Measurements from ENCODE around the gene HMX3.

Gene HMX3

DNA sequence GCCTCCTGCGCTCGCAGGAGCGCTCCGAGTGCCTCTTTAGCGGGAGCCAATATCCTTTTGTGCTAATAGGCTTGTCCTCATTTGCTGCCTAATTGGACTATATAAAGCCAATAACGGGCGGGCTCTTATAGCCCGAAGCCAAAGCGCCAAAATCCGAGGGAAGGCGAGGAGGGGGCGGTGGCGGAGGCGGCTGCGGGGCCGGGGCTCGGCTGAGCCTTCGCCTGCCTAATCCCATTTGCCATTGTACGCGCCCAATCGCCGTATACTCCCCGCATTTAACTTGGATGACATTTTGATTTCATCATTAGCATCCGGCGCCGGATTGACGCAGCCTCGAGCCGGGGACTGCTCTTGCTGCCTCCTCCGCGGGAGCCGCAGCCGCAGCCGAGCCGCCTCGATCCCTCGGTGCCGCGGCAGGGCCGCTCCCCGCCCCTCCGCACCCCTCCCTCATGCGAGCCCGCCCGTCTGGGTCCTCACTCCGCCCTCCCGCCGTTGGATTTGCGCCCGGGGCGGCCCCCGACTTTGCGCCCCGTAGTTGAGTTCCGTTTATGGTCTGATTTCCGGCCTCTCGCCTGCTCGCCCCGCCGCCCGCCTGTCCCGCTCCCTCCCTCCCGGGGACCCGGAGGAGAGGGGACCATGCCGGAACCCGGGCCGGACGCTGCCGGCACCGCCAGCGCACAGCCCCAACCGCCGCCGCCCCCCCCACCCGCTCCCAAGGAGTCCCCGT lies at the start of gene HMX3:
HMX3 (plus strand) TSS at position 556 of the 727 bp plus-strand sequence; CDS start at position 637, 81 bp downstream.
- DNase-seq (ENCODE audit: low spot score), result no peak
- peaks cover 3% of the 10 kb centered on the region for H3K36me3 Mint-ChIP-seq (ENCODE audit: low read depth)
- H3K4me3 Mint-ChIP-seq, result peak within 1 kb of the TSS; percentile 69
- H3K9me3 Mint-ChIP-seq, result no peaks in the 10 kb centered on the region
- H3K27me3 Mint-ChIP-seq (ENCODE audit: low read depth), result peaks cover 79% of the 10 kb centered on the region
- H3K4me1 Mint-ChIP-seq (ENCODE audit: low read depth), result peaks cover 21% of the 10 kb centered on the region
- H3K27ac Mint-ChIP-seq, result peak within 1 kb of the TSS; percentile 86

DNA sequence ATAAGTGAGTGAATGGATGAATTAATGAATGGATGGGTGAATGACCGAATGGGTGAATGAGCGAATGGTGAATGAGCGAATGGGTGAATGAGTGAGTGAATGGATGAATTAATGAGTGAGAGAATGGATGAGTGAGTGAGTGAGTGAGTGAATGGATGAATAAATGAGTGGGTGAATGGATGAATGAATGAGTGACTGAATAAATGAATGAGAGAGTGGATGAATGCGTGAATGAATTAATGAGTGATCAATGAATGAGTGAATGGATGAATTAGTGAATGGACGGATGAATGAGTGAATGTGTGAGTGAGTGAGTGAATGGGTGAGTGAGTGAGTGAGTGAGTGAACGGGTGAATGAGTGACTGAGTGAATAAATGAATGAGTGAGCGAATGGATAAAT lies 49.5 kb upstream of the HMX3 start:
- Mint-ChIP-seq H3K36me3 (ENCODE audit: low read depth) (no peaks in the 10 kb centered on the region), H3K4me3 (no peak overlapping the region), H3K4me1 (ENCODE audit: low read depth) (no peaks in the 10 kb centered on the region), H3K27me3 (ENCODE audit: low read depth) (no peaks in the 10 kb centered on the region), H3K9me3 (peaks cover 5% of the 10 kb centered on the region), H3K27ac (no peak overlapping the region)
- DNase-seq (ENCODE audit: low spot score), result no peak

DNA sequence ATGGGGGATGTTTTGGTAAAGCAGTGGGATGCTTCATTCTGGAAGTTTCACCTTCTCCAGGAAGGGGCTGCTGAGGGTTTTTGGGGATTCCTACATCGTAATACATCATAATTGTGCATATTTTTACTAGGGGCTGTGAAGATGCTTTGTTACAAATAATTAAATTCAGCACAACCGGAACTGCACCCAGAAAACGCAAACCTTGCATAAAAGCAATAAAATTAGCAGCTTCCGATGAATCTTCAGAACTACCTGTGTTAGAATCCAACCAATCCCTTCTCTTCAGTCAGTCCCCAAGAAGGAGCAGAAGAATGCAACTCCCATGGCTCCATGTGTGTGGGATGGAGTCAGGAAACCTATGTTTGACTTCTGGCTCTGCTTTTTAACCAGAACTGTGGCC lies 48.4 kb upstream of the HMX3 start:
- H3K4me1 Mint-ChIP-seq (ENCODE audit: low read depth), result no peaks in the 10 kb centered on the region
- no peaks in the 10 kb centered on the region for H3K27me3 Mint-ChIP-seq (ENCODE audit: low read depth)
- DNase-seq (ENCODE audit: low spot score), result no peak
- H3K27ac Mint-ChIP-seq, result no peak overlapping the region
- no peak overlapping the region for H3K4me3 Mint-ChIP-seq
- no peaks in the 10 kb centered on the region for H3K36me3 Mint-ChIP-seq (ENCODE audit: low read depth)
- H3K9me3 Mint-ChIP-seq, result peaks cover 5% of the 10 kb centered on the region

DNA sequence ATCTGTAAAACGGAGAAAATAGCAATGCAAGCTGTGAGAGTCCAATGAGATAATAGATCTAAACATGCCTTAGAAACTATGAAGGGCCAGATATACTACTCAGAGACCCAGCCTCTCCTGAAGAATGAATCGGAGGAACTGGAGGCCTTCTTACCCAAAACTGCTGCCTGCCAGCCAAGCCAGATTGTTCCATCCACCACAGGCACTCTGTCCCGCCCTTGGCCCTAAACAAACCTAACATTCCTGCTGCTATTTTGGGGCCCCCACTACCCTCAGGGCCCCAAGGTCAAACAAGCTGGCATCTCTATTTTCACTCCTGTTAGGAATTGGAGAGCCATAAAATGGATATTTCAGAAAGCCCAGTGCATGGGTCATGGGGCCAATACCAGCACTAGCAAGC lies 48.0 kb upstream of the HMX3 start:
- H3K4me1 Mint-ChIP-seq (ENCODE audit: low read depth), result no peaks in the 10 kb centered on the region
- no peak overlapping the region for H3K4me3 Mint-ChIP-seq
- H3K27ac Mint-ChIP-seq, result no peak overlapping the region
- no peaks in the 10 kb centered on the region for H3K27me3 Mint-ChIP-seq (ENCODE audit: low read depth)
- H3K36me3 Mint-ChIP-seq (ENCODE audit: low read depth), result no peaks in the 10 kb centered on the region
- peaks cover 5% of the 10 kb centered on the region for H3K9me3 Mint-ChIP-seq
- no peak for DNase-seq (ENCODE audit: low spot score)

DNA sequence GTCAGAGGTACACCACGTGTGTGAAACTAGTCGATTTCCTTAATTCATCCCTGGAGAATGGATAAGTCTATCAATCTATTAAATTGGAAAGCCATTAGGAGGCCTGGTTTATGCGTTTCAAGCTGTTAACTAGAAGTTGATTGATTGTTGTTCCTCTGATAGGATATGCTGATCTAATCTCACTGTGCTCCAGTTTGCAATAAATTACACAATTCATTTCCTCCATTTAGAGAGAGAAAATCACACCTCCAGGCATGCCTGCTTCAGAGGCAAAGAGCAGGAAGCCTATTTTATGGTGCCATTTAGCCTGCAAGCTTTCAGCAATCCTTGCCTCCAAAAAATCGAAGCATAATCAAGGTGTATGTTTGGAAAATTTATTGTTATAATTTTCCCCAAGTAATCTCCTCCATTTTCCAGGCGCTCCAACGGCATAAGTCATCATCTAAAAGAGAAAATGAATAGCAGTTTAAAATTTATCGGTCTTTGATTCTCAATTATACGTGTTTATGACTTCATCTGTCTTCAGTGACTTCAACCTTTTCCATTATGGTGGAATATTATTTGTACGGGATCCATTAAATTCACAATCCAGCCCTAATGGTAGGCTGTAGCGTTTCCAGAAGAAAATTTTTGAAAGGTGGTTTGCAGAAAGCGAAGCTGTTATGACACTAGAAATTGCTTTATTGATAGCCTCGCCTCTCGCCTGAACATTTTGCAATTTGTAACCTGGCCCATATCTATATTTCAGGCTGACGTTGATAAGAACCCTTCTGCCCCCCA lies 42.9 kb upstream of the HMX3 start:
- Mint-ChIP-seq H3K4me1 (ENCODE audit: low read depth) (no peaks in the 10 kb centered on the region), H3K36me3 (ENCODE audit: low read depth) (no peaks in the 10 kb centered on the region), H3K9me3 (no peaks in the 10 kb centered on the region), H3K4me3 (no peak overlapping the region), H3K27me3 (ENCODE audit: low read depth) (no peaks in the 10 kb centered on the region), H3K27ac (no peak overlapping the region)
- no peak for DNase-seq (ENCODE audit: low spot score)

DNA sequence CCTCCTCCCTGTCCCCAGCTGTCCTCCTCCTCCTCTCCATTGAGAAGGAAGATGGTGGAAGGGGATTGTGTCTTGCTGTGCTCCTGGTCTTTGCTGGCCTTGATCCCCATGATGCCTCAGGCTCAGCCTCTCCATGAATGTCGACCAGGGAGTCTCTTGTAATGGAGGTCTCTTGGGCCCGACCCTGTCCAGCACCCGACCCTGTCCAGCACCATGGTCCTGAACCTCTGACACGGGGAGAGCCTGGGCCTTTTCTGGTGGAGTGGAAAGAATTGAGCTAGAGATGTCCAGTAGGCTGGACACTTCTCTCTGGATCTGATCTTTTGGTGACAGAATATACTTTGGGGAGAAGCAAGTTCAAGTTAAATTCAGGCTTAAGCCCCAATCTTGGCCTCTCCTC lies 42.3 kb upstream of the HMX3 start:
- H3K36me3 Mint-ChIP-seq (ENCODE audit: low read depth), result no peaks in the 10 kb centered on the region
- no peak overlapping the region for H3K27ac Mint-ChIP-seq
- DNase-seq (ENCODE audit: low spot score), result no peak
- no peaks in the 10 kb centered on the region for H3K27me3 Mint-ChIP-seq (ENCODE audit: low read depth)
- H3K4me3 Mint-ChIP-seq, result no peak overlapping the region
- no peaks in the 10 kb centered on the region for H3K9me3 Mint-ChIP-seq
- no peaks in the 10 kb centered on the region for H3K4me1 Mint-ChIP-seq (ENCODE audit: low read depth)

DNA sequence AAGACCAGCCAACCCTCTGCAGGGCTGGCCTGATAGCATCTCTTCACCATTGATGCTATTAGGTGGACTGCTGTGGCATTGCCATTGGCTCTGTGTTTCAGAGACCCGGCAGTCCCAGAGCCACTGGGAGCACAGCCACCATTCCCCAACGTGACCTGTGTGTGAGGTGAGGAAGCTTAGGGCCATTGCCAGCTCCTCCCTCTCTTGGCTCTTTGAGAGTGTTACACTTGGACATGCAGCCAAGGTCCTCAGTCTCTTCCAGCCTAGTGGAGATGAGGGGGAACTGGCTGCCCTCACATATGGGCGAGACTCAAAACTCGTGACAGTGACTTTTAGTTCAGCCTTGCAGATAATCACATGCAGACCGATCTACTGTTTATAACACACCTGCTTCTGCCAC lies 39.3 kb upstream of the HMX3 start:
- Mint-ChIP-seq H3K27me3 (ENCODE audit: low read depth) (no peaks in the 10 kb centered on the region), H3K36me3 (ENCODE audit: low read depth) (no peaks in the 10 kb centered on the region), H3K4me1 (ENCODE audit: low read depth) (no peaks in the 10 kb centered on the region), H3K27ac (no peak overlapping the region), H3K9me3 (no peaks in the 10 kb centered on the region), H3K4me3 (no peak overlapping the region)
- DNase-seq (ENCODE audit: low spot score), result no peak

DNA sequence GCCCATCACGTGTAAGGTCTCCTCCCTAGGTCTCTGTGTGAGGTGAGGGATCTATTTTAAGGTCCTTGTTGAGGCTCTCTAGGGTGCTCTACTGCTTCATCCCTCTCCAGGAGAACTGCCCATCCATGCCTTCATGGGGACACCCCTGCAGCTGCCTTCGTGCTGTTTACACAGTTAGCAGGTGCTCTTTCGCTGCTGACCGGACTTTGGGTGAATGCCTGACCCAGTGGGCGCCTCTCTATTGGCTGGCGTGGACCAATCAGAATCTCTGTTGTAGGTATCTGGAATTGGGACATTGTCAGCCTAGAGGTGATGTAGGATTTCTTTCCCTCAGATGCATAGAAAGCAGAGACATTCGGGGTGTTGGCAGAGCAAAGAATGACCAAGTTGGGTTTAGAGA lies 38.7 kb upstream of the HMX3 start:
- Mint-ChIP-seq H3K4me1 (ENCODE audit: low read depth) (no peaks in the 10 kb centered on the region), H3K27ac (no peak overlapping the region), H3K27me3 (ENCODE audit: low read depth) (no peaks in the 10 kb centered on the region), H3K9me3 (no peaks in the 10 kb centered on the region), H3K4me3 (no peak overlapping the region), H3K36me3 (ENCODE audit: low read depth) (no peaks in the 10 kb centered on the region)
- DNase-seq (ENCODE audit: low spot score), result no peak

DNA sequence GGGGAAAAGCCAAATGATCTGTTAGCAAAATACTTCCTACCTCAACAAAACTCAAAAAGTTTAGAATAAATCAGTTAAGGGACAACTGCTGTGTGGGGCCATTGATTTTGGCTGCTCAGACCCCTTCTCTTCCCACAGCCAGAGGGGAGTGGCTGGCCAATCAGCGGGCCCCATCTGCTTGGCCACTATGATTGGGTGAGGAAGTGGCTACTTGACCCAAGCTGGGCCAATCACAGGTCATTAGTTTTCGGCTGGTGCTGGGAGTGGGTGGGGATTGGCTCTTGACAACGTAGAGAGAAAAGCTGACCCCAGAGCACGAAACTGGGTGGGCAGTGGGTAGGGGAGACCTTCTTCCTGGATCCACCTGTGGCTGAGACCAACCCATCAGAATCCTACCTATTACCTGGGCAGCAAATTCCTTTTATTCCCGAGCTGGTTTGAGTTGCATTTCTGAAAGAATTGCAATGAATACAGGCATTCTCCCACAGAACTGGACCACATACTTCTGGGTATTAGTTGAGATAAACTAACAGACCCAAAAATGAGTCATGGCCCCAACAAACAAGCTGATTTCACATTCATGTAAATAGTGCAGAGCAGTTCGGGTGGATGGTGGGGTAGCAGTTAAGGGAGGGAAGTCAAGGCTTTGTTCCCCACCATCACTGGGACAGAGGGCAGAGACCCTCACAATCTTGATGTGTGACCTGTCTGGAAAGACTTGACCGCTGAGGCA lies 35.6 kb upstream of the HMX3 start:
- no peak overlapping the region for H3K27ac Mint-ChIP-seq
- H3K36me3 Mint-ChIP-seq (ENCODE audit: low read depth), result no peaks in the 10 kb centered on the region
- no peak overlapping the region for H3K4me3 Mint-ChIP-seq
- no peaks in the 10 kb centered on the region for H3K27me3 Mint-ChIP-seq (ENCODE audit: low read depth)
- no peaks in the 10 kb centered on the region for H3K9me3 Mint-ChIP-seq
- no peaks in the 10 kb centered on the region for H3K4me1 Mint-ChIP-seq (ENCODE audit: low read depth)
- no peak for DNase-seq (ENCODE audit: low spot score)

DNA sequence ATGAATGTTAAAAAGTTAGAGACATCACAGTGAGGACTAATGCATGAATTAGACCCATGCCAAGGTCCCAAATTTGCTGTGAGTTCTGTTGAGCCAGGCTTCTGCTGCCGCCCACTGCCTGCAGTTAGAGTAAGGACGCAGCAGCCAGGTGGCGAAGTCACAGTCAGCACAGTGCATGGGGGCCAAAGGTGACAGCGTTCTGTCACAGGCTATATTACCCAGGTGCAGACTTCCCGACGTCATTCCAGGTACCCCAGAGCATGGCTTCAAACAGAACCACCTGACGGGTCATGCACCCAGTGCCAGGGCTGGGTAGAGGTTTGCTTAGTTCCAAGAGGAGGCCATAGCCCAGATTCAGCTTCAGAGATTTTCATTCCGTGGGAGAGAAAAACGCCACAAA lies 33.9 kb upstream of the HMX3 start:
- Mint-ChIP-seq H3K27ac (no peak overlapping the region), H3K36me3 (ENCODE audit: low read depth) (no peaks in the 10 kb centered on the region), H3K4me3 (no peak overlapping the region), H3K27me3 (ENCODE audit: low read depth) (no peaks in the 10 kb centered on the region), H3K4me1 (ENCODE audit: low read depth) (no peaks in the 10 kb centered on the region), H3K9me3 (no peaks in the 10 kb centered on the region)
- DNase-seq (ENCODE audit: low spot score), result no peak

DNA sequence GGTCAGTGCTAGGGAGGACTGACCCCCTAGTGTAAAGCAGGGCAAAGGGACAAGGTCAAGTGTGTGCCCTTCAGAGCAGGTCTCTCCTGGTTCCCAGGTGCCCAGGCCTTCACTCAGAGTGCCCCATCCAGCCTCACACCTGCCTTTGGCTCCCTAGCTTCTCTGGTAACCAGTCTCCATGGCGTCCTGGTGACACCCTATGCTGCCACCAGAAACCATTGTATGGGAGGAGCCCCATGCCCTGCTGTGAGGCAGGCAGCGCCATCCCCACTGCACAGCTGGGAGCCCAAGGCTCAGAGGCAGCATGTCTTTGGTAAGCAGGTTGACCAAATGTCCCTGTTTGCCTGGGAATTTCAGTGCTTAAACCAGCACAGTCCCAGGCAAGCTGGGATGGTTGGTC lies 33.1 kb upstream of the HMX3 start:
- no peak for DNase-seq (ENCODE audit: low spot score)
- H3K4me3 Mint-ChIP-seq, result no peak overlapping the region
- no peaks in the 10 kb centered on the region for H3K36me3 Mint-ChIP-seq (ENCODE audit: low read depth)
- H3K27ac Mint-ChIP-seq, result no peak overlapping the region
- no peaks in the 10 kb centered on the region for H3K9me3 Mint-ChIP-seq
- H3K27me3 Mint-ChIP-seq (ENCODE audit: low read depth), result no peaks in the 10 kb centered on the region
- H3K4me1 Mint-ChIP-seq (ENCODE audit: low read depth), result no peaks in the 10 kb centered on the region

DNA sequence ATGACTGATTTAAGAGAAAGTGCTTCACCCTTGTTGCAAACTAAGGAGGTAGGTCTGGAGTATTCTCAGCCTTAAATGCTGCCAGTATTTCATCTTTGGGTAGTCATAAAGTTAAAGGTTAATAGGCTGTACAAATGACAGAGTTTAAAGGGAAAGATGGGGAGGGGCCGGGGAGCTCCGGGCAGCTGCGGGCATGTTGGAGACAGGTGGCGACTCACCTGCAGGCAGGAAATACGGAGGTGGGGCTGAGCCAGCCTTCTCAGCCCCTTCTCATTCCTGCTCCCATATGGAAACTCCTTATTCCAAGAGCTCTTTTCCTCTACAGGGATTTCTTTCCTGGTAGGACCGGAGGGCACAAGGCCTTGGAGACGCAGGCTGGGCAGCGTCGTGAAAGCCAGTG lies 31.8 kb upstream of the HMX3 start:
- no peak for DNase-seq (ENCODE audit: low spot score)
- Mint-ChIP-seq H3K27ac (no peak overlapping the region), H3K9me3 (no peaks in the 10 kb centered on the region), H3K4me3 (no peak overlapping the region), H3K36me3 (ENCODE audit: low read depth) (no peaks in the 10 kb centered on the region), H3K4me1 (ENCODE audit: low read depth) (no peaks in the 10 kb centered on the region), H3K27me3 (ENCODE audit: low read depth) (peaks cover 4% of the 10 kb centered on the region)

DNA sequence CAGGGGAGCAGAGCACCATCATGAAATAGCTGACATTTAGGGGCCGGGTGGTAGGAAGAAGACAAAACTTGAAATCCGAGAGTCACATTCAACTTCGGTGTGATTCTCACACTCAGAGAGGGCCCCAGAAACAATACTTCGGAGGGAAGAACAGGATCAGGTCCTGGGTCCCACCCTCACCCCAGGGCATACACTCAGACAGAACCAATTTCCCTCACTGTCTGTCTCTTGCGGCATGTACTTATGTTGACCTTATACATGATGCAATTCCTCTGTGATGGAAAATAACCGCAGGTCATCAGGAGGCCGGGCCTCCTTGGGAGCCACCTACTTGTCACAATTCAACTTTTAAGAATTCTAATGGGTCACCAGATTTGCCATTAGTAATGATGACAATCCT lies 26.3 kb upstream of the HMX3 start:
- Mint-ChIP-seq H3K36me3 (ENCODE audit: low read depth) (no peaks in the 10 kb centered on the region), H3K4me3 (no peak overlapping the region), H3K4me1 (ENCODE audit: low read depth) (no peaks in the 10 kb centered on the region), H3K9me3 (no peaks in the 10 kb centered on the region), H3K27me3 (ENCODE audit: low read depth) (peaks cover 6% of the 10 kb centered on the region), H3K27ac (no peak overlapping the region)
- no peak for DNase-seq (ENCODE audit: low spot score)

DNA sequence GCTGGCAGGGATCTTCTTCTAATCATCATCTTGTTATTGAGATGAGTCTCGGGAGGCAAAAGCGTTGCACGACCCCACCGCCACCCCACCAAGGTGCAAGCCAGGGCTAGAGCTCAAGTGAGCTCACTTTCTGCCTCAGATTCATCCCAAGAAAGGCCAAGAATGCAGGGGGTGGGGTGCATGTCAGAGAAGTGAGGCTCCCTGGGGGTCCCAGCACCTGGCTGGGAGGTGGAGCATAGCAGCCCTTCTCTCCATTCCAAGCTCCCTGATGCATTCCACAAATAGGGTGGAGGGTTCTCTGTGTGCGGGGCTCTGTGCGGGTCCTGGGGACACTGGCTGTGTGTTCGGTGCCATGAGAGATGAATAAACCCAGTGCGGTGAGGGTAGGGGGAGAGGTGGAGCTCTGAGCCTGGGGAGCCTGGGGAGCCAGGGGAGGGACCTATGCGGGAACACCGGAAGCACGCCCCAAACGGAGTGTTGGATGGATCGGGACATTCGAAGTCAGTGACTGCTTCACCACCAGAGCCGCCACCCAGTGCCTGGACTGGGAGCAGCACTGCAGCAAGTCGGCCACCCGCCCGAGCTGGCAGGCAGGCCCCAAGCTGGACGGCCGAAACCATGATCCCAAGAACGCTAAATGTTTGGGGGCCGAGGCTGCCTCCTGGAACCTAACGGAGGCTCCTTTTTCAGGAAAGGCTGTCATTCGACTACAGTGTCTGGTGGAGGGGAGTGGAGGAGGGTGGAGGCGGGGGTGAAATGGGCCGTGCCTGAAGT lies 17.9 kb upstream of the HMX3 start:
- Mint-ChIP-seq H3K27ac (no peak overlapping the region), H3K4me3 (no peak overlapping the region), H3K36me3 (ENCODE audit: low read depth) (no peaks in the 10 kb centered on the region), H3K27me3 (ENCODE audit: low read depth) (peaks cover 35% of the 10 kb centered on the region), H3K9me3 (no peaks in the 10 kb centered on the region), H3K4me1 (ENCODE audit: low read depth) (no peaks in the 10 kb centered on the region)
- no peak for DNase-seq (ENCODE audit: low spot score)

Data from T-helper 2 cell treated with Interferon-gamma antibody and Interleukin-4, amounts not matched to agents 5 μg/mL and 100 μg/mL, for 36 hours (primary cell).